Mesenchymal stem cell (in vitro differentiated cells and primary cell): ENCODE results near the gene BTG2.

Experiments used
- DNase-seq: peaks from one replicate; pipeline ENCODE4 v3.0.0-alpha.2; 2013
- H2AFZ ChIP-seq: one replicate; pipeline ENCODE4 v1.6.1; 2013; ENCODE audit warnings: low read depth, mild to moderate bottlenecking, control low read depth, inconsistent platforms, low read length, moderate library complexity
- H2AK5ac ChIP-seq: 2 replicates; pipeline ENCODE4 v1.6.1; 2013; ENCODE audit warnings: low read length, moderate library complexity, mild to moderate bottlenecking, inconsistent platforms; ENCODE audit not compliant: severe bottlenecking
- H2BK120ac ChIP-seq: one replicate; pipeline ENCODE4 v1.6.1; 2013; ENCODE audit warnings: low read depth, mild to moderate bottlenecking, inconsistent platforms, low read length, moderate library complexity
- H2BK12ac ChIP-seq, 2 experiments: one replicate each; pipeline ENCODE4 v1.6.1; 2013; ENCODE audit warnings: inconsistent platforms in 2 of 2, low read length in 2 of 2, mild to moderate bottlenecking in 2 of 2, moderate library complexity in 2 of 2, control low read depth in 1 of 2
- H2BK15ac ChIP-seq: one replicate; pipeline ENCODE4 v1.6.1; 2013; ENCODE audit warnings: mild to moderate bottlenecking, low read depth, inconsistent platforms; ENCODE audit not compliant: poor library complexity, severe bottlenecking
- H2BK5ac ChIP-seq: 2 replicates; pipeline ENCODE4 v1.6.1; 2013; ENCODE audit warnings: low read depth, mild to moderate bottlenecking, low read length, control low read depth, inconsistent platforms; ENCODE audit not compliant: poor library complexity, severe bottlenecking
- H3K14ac ChIP-seq, 2 experiments: one replicate each; pipeline ENCODE4 v1.6.1; 2013; ENCODE audit warnings: inconsistent platforms in 2 of 2, low read length in 2 of 2, control low read depth in 1 of 2, mild to moderate bottlenecking in 1 of 2, moderate library complexity in 1 of 2
- H3K18ac ChIP-seq, 2 experiments: one replicate each; pipeline ENCODE4 v1.6.1; 2013; ENCODE audit warnings: inconsistent platforms in 2 of 2, low read length in 2 of 2, control low read depth in 1 of 2, low read depth in 1 of 2, mild to moderate bottlenecking in 1 of 2
- H3K23ac ChIP-seq, 2 experiments: one replicate each; pipeline ENCODE4 v1.6.1; 2013; ENCODE audit warnings: inconsistent platforms in 2 of 2, low read length in 2 of 2, mild to moderate bottlenecking in 2 of 2, moderate library complexity in 2 of 2, control low read depth in 1 of 2
- H3K27ac ChIP-seq: 2 replicates; pipeline ENCODE4 v1.5.1; 2013; ENCODE audit warnings: mild to moderate bottlenecking, moderate library complexity, low read length, control low read depth, inconsistent platforms; ENCODE audit not compliant: poor library complexity, severe bottlenecking
- H3K27me3 ChIP-seq, 2 experiments: 2 replicates each; pipeline versions ENCODE4 v1.6.1 to v1.7.0; 2013; ENCODE audit warnings: low read length in 2 of 2, mild to moderate bottlenecking in 2 of 2, moderate library complexity in 2 of 2, control low read depth in 1 of 2, inconsistent platforms in 1 of 2; ENCODE audit not compliant: control insufficient read depth in 1 of 2, insufficient read depth in 1 of 2
- H3K36me3 ChIP-seq, 2 experiments: 2 replicates each; pipeline versions ENCODE4 v1.6.1 to v1.7.0; 2013; ENCODE audit warnings: low read length in 2 of 2, control low read depth in 1 of 2, inconsistent platforms in 1 of 2, low read depth in 1 of 2, mild to moderate bottlenecking in 1 of 2; ENCODE audit not compliant: insufficient read depth in 2 of 2, control insufficient read depth in 1 of 2
- H3K4ac ChIP-seq, 2 experiments: one replicate each; pipeline ENCODE4 v1.6.1; 2013; ENCODE audit warnings: inconsistent platforms in 2 of 2, low read length in 2 of 2, mild to moderate bottlenecking in 2 of 2, moderate library complexity in 2 of 2, control low read depth in 1 of 2, low read depth in 1 of 2
- H3K4me1 ChIP-seq: 2 replicates; pipeline ENCODE4 v1.6.1; 2013; ENCODE audit warnings: low read depth, low read length, control low read depth; ENCODE audit not compliant: control insufficient read depth, insufficient read depth
- H3K4me2 ChIP-seq: 2 replicates; pipeline ENCODE4 v1.6.1; 2013; ENCODE audit warnings: low read length, mild to moderate bottlenecking, inconsistent platforms; ENCODE audit not compliant: poor library complexity, severe bottlenecking
- H3K4me3 ChIP-seq, 2 experiments: 2 replicates each; pipeline versions ENCODE4 v1.5.1 to v1.7.0; 2013; ENCODE audit warnings: low read length in 2 of 2, mild to moderate bottlenecking in 2 of 2, control low read depth in 1 of 2, low read depth in 1 of 2; ENCODE audit not compliant: insufficient read depth in 1 of 2
- H3K79me1 ChIP-seq: replicated peaks from 2 replicates; pipeline ENCODE4 v1.6.1; 2013; ENCODE audit warnings: mild to moderate bottlenecking, control low read depth, low read length, inconsistent platforms; ENCODE audit not compliant: poor library complexity, severe bottlenecking
- H3K9ac ChIP-seq: 2 replicates; pipeline ENCODE4 v1.7.0; 2013; ENCODE audit warnings: mild to moderate bottlenecking, low read length, moderate library complexity
- H3K9me3 ChIP-seq: 2 replicates; pipeline ENCODE4 v1.7.0; 2013; ENCODE audit warnings: mild to moderate bottlenecking, low read length; ENCODE audit not compliant: control insufficient read depth
- H4K8ac ChIP-seq: one replicate; pipeline ENCODE4 v1.6.1; 2013; ENCODE audit warnings: inconsistent platforms, mild to moderate bottlenecking, low read length, moderate library complexity
- H4K91ac ChIP-seq: one replicate; pipeline ENCODE4 v1.6.1; 2013; ENCODE audit warnings: mild to moderate bottlenecking, low read length, inconsistent platforms
- WGBS: methylation state at CpG from one replicate; pipeline ENCODE4 v1.1.7; 2013; ENCODE audit warnings: mixed read lengths; 5-methylcytosine and 5-hydroxymethylcytosine counted together

Gene BTG2

GRCh38 chr1:203287898-203288297 is 17.4 kb upstream of the BTG2 start:
- Histone ChIP-seq H2AK5ac (no peak overlapping the region), H3K14ac (no peak overlapping the region), H3K79me1 (no peaks in the 10 kb centered on the region), H3K4me2 (no peak overlapping the region), H3K27me3 (peaks cover 4 to 29% of the 10 kb centered on the region in 2 experiments), H3K9me3 (no peaks in the 10 kb centered on the region), H2AFZ (no peak overlapping the region), H2BK15ac (no peak overlapping the region), H3K27ac (no peak overlapping the region), H3K4me1 (peaks cover 20% of the 10 kb centered on the region), H3K18ac (peak overlapping the region; percentile 54 to 77), H3K36me3 (no peaks in the 10 kb centered on the region), H2BK12ac (peak overlapping the region in 1 of 2 experiments; percentile 57), H4K8ac (peak overlapping the region; percentile 83), H3K4ac (no peak overlapping the region), H2BK120ac (no peak overlapping the region), H2BK5ac (no peak overlapping the region), H3K23ac (no peak overlapping the region), H3K9ac (no peak overlapping the region), H3K4me3 (no peak overlapping the region), H4K91ac (peak overlapping the region; percentile 72)
- no peak for DNase-seq
- WGBS: 85% methylated on average over 5 of the region's 5 CpGs

- no peak for DNase-seq
- Histone ChIP-seq H3K23ac (no peak overlapping the region), H2BK120ac (no peak overlapping the region), H3K27ac (no peak overlapping the region), H3K14ac (no peak overlapping the region), H3K18ac (no peak overlapping the region), H3K36me3 (no peaks in the 10 kb centered on the region), H2BK12ac (no peak overlapping the region), H3K9ac (no peak overlapping the region), H3K9me3 (no peaks in the 10 kb centered on the region), H2AFZ (no peak overlapping the region), H3K4me1 (peaks cover 17% of the 10 kb centered on the region), H3K27me3 (peaks cover 4 to 29% of the 10 kb centered on the region in 2 experiments), H3K4me2 (no peak overlapping the region), H2BK5ac (no peak overlapping the region), H3K4ac (no peak overlapping the region), H3K4me3 (no peak overlapping the region), H2BK15ac (no peak overlapping the region), H3K79me1 (no peaks in the 10 kb centered on the region), H2AK5ac (no peak overlapping the region), H4K91ac (no peak overlapping the region), H4K8ac (no peak overlapping the region)
- 83% methylated on average over 4 of the region's 7 CpGs for WGBS
Measured at GRCh38 chr1:203288400-203288799, 16.9 kb upstream of the BTG2 start.

- Histone ChIP-seq H2BK12ac (no peak overlapping the region), H3K23ac (no peak overlapping the region), H2BK120ac (no peak overlapping the region), H3K9ac (no peak overlapping the region), H3K18ac (no peak overlapping the region), H2AK5ac (no peak overlapping the region), H4K91ac (no peak overlapping the region), H2AFZ (no peak overlapping the region), H3K4ac (no peak overlapping the region), H3K27me3 (peaks cover 4 to 24% of the 10 kb centered on the region in 2 experiments), H3K4me3 (no peak overlapping the region), H3K79me1 (no peaks in the 10 kb centered on the region), H3K14ac (no peak overlapping the region), H2BK5ac (no peak overlapping the region), H3K27ac (no peak overlapping the region), H4K8ac (no peak overlapping the region), H2BK15ac (no peak overlapping the region), H3K4me1 (peaks cover 17% of the 10 kb centered on the region), H3K4me2 (no peak overlapping the region), H3K9me3 (no peaks in the 10 kb centered on the region), H3K36me3 (no peaks in the 10 kb centered on the region)
- WGBS: 71% methylated on average over 8 of the region's 12 CpGs
- DNase-seq: no peak
Measured at GRCh38 chr1:203289281-203289981, 15.9 kb upstream of the BTG2 start.

- peak overlapping the region; percentile 60 for H2BK15ac ChIP-seq
- WGBS: 59% methylated on average over 2 of the region's 2 CpGs
Measured at GRCh38 chr1:203289982-203290260, 15.4 kb upstream of the BTG2 start.

More at GRCh38 chr1:203289982-203290260, 15.4 kb upstream of the BTG2 start:
- H2AFZ ChIP-seq: no peak overlapping the region
- no peaks in the 10 kb centered on the region for H3K36me3 ChIP-seq
- no peak overlapping the region for H3K9ac ChIP-seq
- no peak overlapping the region for H2BK120ac ChIP-seq
- no peaks in the 10 kb centered on the region for H3K9me3 ChIP-seq
- H3K18ac ChIP-seq: no peak overlapping the region
- DNase-seq: no peak
- no peak overlapping the region for H2AK5ac ChIP-seq
- H3K23ac ChIP-seq: no peak overlapping the region
- no peak overlapping the region for H4K91ac ChIP-seq
- H3K4me3 ChIP-seq: no peak overlapping the region
- no peak overlapping the region for H3K14ac ChIP-seq
- H3K27ac ChIP-seq: no peak overlapping the region
- H3K4me1 ChIP-seq: peaks cover 17% of the 10 kb centered on the region
- H3K79me1 ChIP-seq: no peaks in the 10 kb centered on the region
- H2BK5ac ChIP-seq: no peak overlapping the region
- H2BK12ac ChIP-seq: no peak overlapping the region
- no peak overlapping the region for H3K4me2 ChIP-seq
- peaks cover 4 to 20% of the 10 kb centered on the region in 2 experiments for H3K27me3 ChIP-seq
- no peak overlapping the region for H3K4ac ChIP-seq
- H4K8ac ChIP-seq: no peak overlapping the region
